GM12878 (cell line): ENCODE data around the gene HLA-DPB1. TPM values are rescaled to one million over a fixed set of nuclear protein-coding genes. Genes with fewer than 3 reads are reported as not detected.

ENCODE experiments used
- ATAC-seq: fragments of 200-7000 bp; cut with Tn5 transposase; 3 replicates; pipeline ENCODE4 v1.9.1; 2020; ENCODE audit warnings: mild to moderate bottlenecking, moderate library complexity
- BruUV-seq: library from RNA; stranded (reverse); fragments of 400-500 nt; replicated peaks from 2 replicates; lab custom pipeline; 2021; lab: Mats Ljungman, UMichigan
- CTCF ChIA-PET: fragments of 300-600 bp; sonication (Branson Sonifier 250); formaldehyde crosslinking; extraction: SDS; loops from one replicate; lab custom pipeline; 2021; ENCODE audit warnings: inconsistent platforms; lab: Yijun Ruan, JAX
- POLR2A ChIA-PET: fragments of 350-600 bp; formaldehyde crosslinking; extraction: SDS; loops from one replicate; lab custom pipeline; 2021; ENCODE audit warnings: inconsistent platforms; lab: Charles Lee
- RAD21 ChIA-PET: fragments of 300-600 bp; sonication (Branson Sonifier 250); formaldehyde crosslinking; loops from one replicate; lab custom pipeline; 2023; ENCODE audit warnings: antibody characterized with exemption; ENCODE audit not compliant: unreplicated experiment; lab: Charles Lee
- SMC1A ChIA-PET: fragments of 300-600 bp; sonication (Branson Sonifier 250); formaldehyde crosslinking; loops from one replicate; lab custom pipeline; 2023; ENCODE audit not compliant: unreplicated experiment, uncharacterized antibody; lab: Charles Lee
- DNase-seq: peaks from one replicate; pipeline ENCODE4 v3.0.0-alpha.2; 2011; ENCODE audit warnings: low read depth, low spot score
- FAIRE-seq: peaks from 3 replicates; lab custom pipeline; 2011; peaks lifted over from hg19 to GRCh38; lab: Jason Lieb, UNC
- H2AFZ ChIP-seq: 2 replicates; pipeline ENCODE4 v1.6.0; 2011; ENCODE audit warnings: low read depth, low read length, control low read depth; ENCODE audit not compliant: control insufficient read depth
- H3K27ac ChIP-seq: 2 replicates; pipeline ENCODE4 v1.5.1; 2011; ENCODE audit warnings: control low read depth; ENCODE audit not compliant: control insufficient read depth, insufficient read depth
- H3K27me3 ChIP-seq, 2 experiments: replicated peaks in 1 of 2; 2 replicates each; pipeline versions ENCODE4 v1.6.0 to v1.6.1; 2011; ENCODE audit warnings: low read length in 1 of 2; ENCODE audit not compliant: control insufficient read depth in 2 of 2, insufficient read depth in 2 of 2
- H3K36me3 ChIP-seq, 2 experiments: 2 replicates each; pipeline ENCODE4 v1.5.1; 2011; ENCODE audit warnings: low read length in 1 of 2; ENCODE audit not compliant: control insufficient read depth in 2 of 2, insufficient read depth in 2 of 2
- H3K4me1 ChIP-seq: 2 replicates; pipeline ENCODE4 v1.6.1; 2011; ENCODE audit warnings: mild to moderate bottlenecking, low read length, moderate library complexity, mixed read lengths; ENCODE audit not compliant: control insufficient read depth, insufficient read depth
- H3K4me2 ChIP-seq: 2 replicates; pipeline ENCODE4 v1.6.0; 2011; ENCODE audit warnings: control low read depth; ENCODE audit not compliant: control insufficient read depth, insufficient read depth
- H3K4me3 ChIP-seq: fragments of 200-600 bp; sonication (generic); 2 replicates; pipeline ENCODE4 v1.5.1; 2016
- H3K79me2 ChIP-seq: 2 replicates; pipeline ENCODE4 v1.6.0; 2011; ENCODE audit warnings: low read length; ENCODE audit not compliant: control insufficient read depth, insufficient read depth
- H3K9ac ChIP-seq: 2 replicates; pipeline ENCODE4 v1.8.0; 2011; ENCODE audit warnings: low read length, control low read depth, mixed read lengths; ENCODE audit not compliant: control insufficient read depth, insufficient read depth
- H3K9me3 ChIP-seq: replicated peaks from 3 replicates; pipeline ENCODE4 v1.5.1; 2011; ENCODE audit warnings: mild to moderate bottlenecking, low read length; ENCODE audit not compliant: control insufficient read depth, insufficient read depth
- H4K20me1 ChIP-seq: 2 replicates; pipeline ENCODE4 v1.6.0; 2011; ENCODE audit not compliant: control insufficient read depth, insufficient read depth
- NBN ChIP-seq: fragments of 450-650 bp; IDR thresholded peaks from 2 replicates; pipeline ENCODE4 v1.6.1; 2016
- NFYA ChIP-seq: IDR thresholded peaks from 2 replicates; pipeline ENCODE4 v1.6.1; 2011; ENCODE audit warnings: low read depth, mild to moderate bottlenecking, low read length, improper control_type of control experiment, borderline replicate concordance
- POLR2AphosphoS5 ChIP-seq: IDR thresholded peaks from 2 replicates; pipeline ENCODE4 v1.6.1; 2011; ENCODE audit warnings: mild to moderate bottlenecking, low read length, inconsistent platforms
- RAD21 ChIP-seq: IDR thresholded peaks from 2 replicates; pipeline ENCODE4 v1.6.1; 2011; ENCODE audit warnings: mild to moderate bottlenecking, low read depth, low read length, moderate library complexity; ENCODE audit not compliant: insufficient read depth
- RB1 ChIP-seq: fragments of 450-650 bp; formaldehyde crosslinking; IDR thresholded peaks from 2 replicates; pipeline ENCODE4 v1.6.1; 2017; ENCODE audit warnings: mild to moderate bottlenecking, borderline replicate concordance
- SMC3 ChIP-seq: IDR thresholded peaks from 2 replicates; pipeline ENCODE4 v1.6.1; 2011; ENCODE audit warnings: low read length, improper control_type of control experiment, borderline replicate concordance
- SREBF1 ChIP-seq: IDR thresholded peaks from 2 replicates; pipeline ENCODE4 v1.6.1; 2012; ENCODE audit warnings: mild to moderate bottlenecking, low read length
- YY1 ChIP-seq: IDR thresholded peaks from 2 replicates; pipeline ENCODE4 v1.6.1; 2011; ENCODE audit warnings: low read depth, mild to moderate bottlenecking, low read length
- WGBS: methylation state at CpG from one replicate; pipeline ENCODE4 v1.1.6; 2016; ENCODE audit warnings: low lambda C conversion rate; ENCODE audit not compliant: insufficient replicate concordance, insufficient coverage; ENCODE audit errors: missing lambda C conversion rate; 5-methylcytosine and 5-hydroxymethylcytosine counted together
- in situ Hi-C: fragments of 300-500 bp; cut with MboI; formaldehyde crosslinking; loops from 9 replicates; pipeline ENCODE4 v1.14.3; 2018; ENCODE audit warnings: mixed read lengths
- intact Hi-C: fragments of 100-400 bp; cut with micrococcal nuclease; formaldehyde crosslinking; loops from one replicate; pipeline ENCODE4 v1.14.2; 2022; ENCODE audit not compliant: unreplicated experiment
- polyA plus RNA-seq, 11 experiments: library from polyadenylated mRNA; depleted of rRNA in 4 of 11; unstranded in 6 of 11; stranded (reverse) in 5 of 11; fragments of >200 nt; fragmentation: Nextera tagmentation in 4 of 11; fragmentation: Illumina TruSeq in 1 of 11; extraction: Ambion mirVana in 4 of 11; extraction: Trizol in 1 of 11; gene quantifications; 1 replicate in 1 of 11; 2 replicates in 10 of 11; pipeline versions ENCODE4 v1.2.1 to v1.2.3, GENCODE V29; 2011 to 2016; ENCODE audit warnings: inconsistent platforms in 2 of 11, missing spikeins in 2 of 11, low read depth in 1 of 11
- total RNA-seq, 4 experiments: library from RNA; depleted of rRNA in 3 of 4; stranded (reverse); fragments of >200 nt in 3 of 4; fragmentation: Illumina TruSeq in 1 of 4; extraction: Trizol in 1 of 4; gene quantifications; 2 replicates each; pipeline versions ENCODE4 v1.2.1 to v1.2.3, GENCODE V29; 2013 to 2021
- TF ChIP-seq, protein P1 (sequence below), 3 experiments: IDR thresholded peaks in 2 of 3; conservative IDR thresholded peaks in 1 of 3; 2 replicates each; pipeline ENCODE4 v1.5.1; 2011; ENCODE audit warnings: low read depth in 3 of 3, low read length in 3 of 3, mild to moderate bottlenecking in 3 of 3, control low read depth in 2 of 3, moderate library complexity in 2 of 3, inconsistent platforms in 1 of 3, mixed read lengths in 1 of 3; ENCODE audit not compliant: control insufficient read depth in 2 of 3, insufficient read depth in 1 of 3; ENCODE audit errors: extremely low read depth in 1 of 3

HLA-DPB1 gene
- total and polyA plus RNA-seq, 10 of the 15 experiments (the other 5 are each of a cell fraction or from before 2014, with no cell fraction given): 101 to 675 (median 352) TPM

DNA sequence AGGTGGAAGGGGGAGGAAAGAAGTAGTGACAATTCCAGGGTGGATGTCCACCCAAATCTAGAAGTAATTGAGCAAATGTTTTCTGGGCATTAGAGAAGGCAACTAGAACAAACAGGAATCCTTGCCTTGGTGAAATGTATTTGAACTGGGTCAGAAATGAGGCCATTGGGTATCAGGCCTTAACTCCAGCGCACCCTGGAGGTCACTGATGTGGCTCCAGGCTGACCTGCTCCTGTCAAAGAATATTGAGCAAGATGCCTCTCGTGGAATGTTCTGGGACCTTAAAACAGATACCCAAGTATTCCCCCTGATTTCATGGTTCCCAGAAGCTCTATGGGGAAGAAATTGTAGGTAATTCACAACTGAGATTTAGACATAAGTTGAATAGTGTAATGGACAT is 6.9 kb downstream of the HLA-DPB1 start:
- H3K9me3 ChIP-seq: no peaks in the 10 kb centered on the region
- H3K79me2 ChIP-seq: peaks cover 44% of the 10 kb centered on the region
- ChIA-PET POLR2A (interaction anchor here (0.9 to 6.7 kb wide), 5 partner anchors 9 to 70 kb away, joined by 3 to 56 read pairs (median 10); partner anchors contain the start of gene HLA-DPA1), RAD21 (interaction anchor here (1.0 to 6.8 kb wide), 4 partner anchors 9 to 71 kb away, joined by 3 to 108 read pairs (median 4); partner anchors contain the start of gene HLA-DPA1), CTCF (interaction anchor here (0.8 to 14.2 kb wide), 12 partner anchors 10 to 94 kb away, joined by 3 to 281 read pairs (median 4); partner anchors contain the start of gene HLA-DPA1), SMC1A (interaction anchor here (0.8 to 7.7 kb wide), 16 partner anchors 9 to 196 kb away, joined by 3 to 177 read pairs (median 4); no protein-coding TSS in a partner anchor)
- intact Hi-C loops (loop anchor here (1.0 to 10.0 kb wide), 2 partner anchors 68 to 198 kb away; no protein-coding TSS in a partner anchor), in situ Hi-C loops (loop anchor here (5.0 kb wide), 1 partner anchor 65 kb away; no protein-coding TSS in a partner anchor)
- no peak overlapping the region for H3K9ac ChIP-seq
- no peaks in the 10 kb centered on the region for H4K20me1 ChIP-seq
- TF ChIP-seq RAD21 (peak; percentile 78), SREBF1 (no peak), SMC3 (peak; percentile 79), POLR2AphosphoS5 (0 out of 2 replicates have a peak, but pooled peaks have one; percentile 27), NFYA (no peak), RB1 (no peak), YY1 (0 out of 2 replicates have a peak, but pooled peaks have one; percentile 37), NBN (0 out of 2 replicates have a peak, but pooled peaks have one; percentile 13)
- TF ChIP-seq, protein P1, sequence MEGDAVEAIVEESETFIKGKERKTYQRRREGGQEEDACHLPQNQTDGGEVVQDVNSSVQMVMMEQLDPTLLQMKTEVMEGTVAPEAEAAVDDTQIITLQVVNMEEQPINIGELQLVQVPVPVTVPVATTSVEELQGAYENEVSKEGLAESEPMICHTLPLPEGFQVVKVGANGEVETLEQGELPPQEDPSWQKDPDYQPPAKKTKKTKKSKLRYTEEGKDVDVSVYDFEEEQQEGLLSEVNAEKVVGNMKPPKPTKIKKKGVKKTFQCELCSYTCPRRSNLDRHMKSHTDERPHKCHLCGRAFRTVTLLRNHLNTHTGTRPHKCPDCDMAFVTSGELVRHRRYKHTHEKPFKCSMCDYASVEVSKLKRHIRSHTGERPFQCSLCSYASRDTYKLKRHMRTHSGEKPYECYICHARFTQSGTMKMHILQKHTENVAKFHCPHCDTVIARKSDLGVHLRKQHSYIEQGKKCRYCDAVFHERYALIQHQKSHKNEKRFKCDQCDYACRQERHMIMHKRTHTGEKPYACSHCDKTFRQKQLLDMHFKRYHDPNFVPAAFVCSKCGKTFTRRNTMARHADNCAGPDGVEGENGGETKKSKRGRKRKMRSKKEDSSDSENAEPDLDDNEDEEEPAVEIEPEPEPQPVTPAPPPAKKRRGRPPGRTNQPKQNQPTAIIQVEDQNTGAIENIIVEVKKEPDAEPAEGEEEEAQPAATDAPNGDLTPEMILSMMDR (IDR thresholded peaks at IDR 0.05 in 2 of 3, conservative IDR thresholded peaks at IDR 0.05 in 1 of 3; ENCODE audit: control insufficient read depth in 2 of 3, extremely low read depth in 1 of 3, insufficient read depth in 1 of 3, low read depth in 3 of 3, low read length in 3 of 3): peak; percentile 70 to 73 (median 72)
- H3K27ac ChIP-seq: 0 out of 2 replicates have a peak overlapping the region, but pooled peaks have one; percentile 35
- H2AFZ ChIP-seq: no peak overlapping the region
- BruUV-seq: TSS peak; percentile 19
- H3K27me3 ChIP-seq: no peaks in the 10 kb centered on the region
- DNase-seq: no peak
- H3K4me3 ChIP-seq: no peak overlapping the region
- peak; percentile 72 for ATAC-seq
- H3K4me2 ChIP-seq: no peak overlapping the region
- H3K4me1 ChIP-seq: peaks cover 21% of the 10 kb centered on the region
- H3K36me3 ChIP-seq: peaks cover 15 to 28% of the 10 kb centered on the region in 2 experiments
- 53% methylated on average over 2 of the region's 2 CpGs for WGBS
- peak; percentile 86 for FAIRE-seq
